GM21619 (cell line): ENCODE data around the gene ZFP91.

Source experiments
- ATAC-seq: cut with Tn5 transposase; IDR thresholded peaks from one replicate; pipeline ENCODE4 v1.9.1; 2021; ENCODE audit not compliant: unreplicated experiment

The ZFP91 gene

GRCh38 chr11:58659404-58659803 lies 80.5 kb downstream of the ZFP91 start:
- no peak for ATAC-seq

GRCh38 chr11:58659910-58660570 lies 81.2 kb downstream of the ZFP91 start:
- ATAC-seq, result no peak
